OCI-LY7 (cell line): ENCODE measurements around the gene CALD1. TPM values are rescaled to one million over a fixed set of nuclear protein-coding genes. Genes with fewer than 3 reads are reported as not detected.

Experiments
- BruUV-seq: library from RNA; stranded (reverse); fragments of 400-500 nt; replicated peaks from 2 replicates; lab custom pipeline; 2021; lab: Mats Ljungman, UMichigan
- CTCF ChIA-PET: fragments of 300-600 bp; sonication (Branson Sonifier 250); formaldehyde crosslinking; loops from one replicate; lab custom pipeline; 2022; ENCODE audit warnings: antibody characterized with exemption; ENCODE audit not compliant: unreplicated experiment; lab: Charles Lee
- POLR2A ChIA-PET: fragments of 300-600 bp; sonication (Branson Sonifier 250); formaldehyde crosslinking; loops from one replicate; lab custom pipeline; 2022; ENCODE audit warnings: antibody characterized with exemption; lab: Charles Lee
- DNase-seq: peaks from one replicate; pipeline ENCODE4 v3.0.0-alpha.2; 2015; ENCODE audit warnings: low spot score
- H2AFZ ChIP-seq: fragments of 200-600 bp; sonication (generic), shearing (Covaris generic); 2 replicates; pipeline ENCODE4 v1.6.1; 2014; ENCODE audit warnings: mild to moderate bottlenecking, antibody characterized with exemption, low read length, moderate library complexity
- H3K27ac ChIP-seq: fragments of 200-600 bp; sonication (generic); 2 replicates; pipeline ENCODE4 v1.5.1; 2014; ENCODE audit warnings: mixed run types, low read depth, mild to moderate bottlenecking, moderate library complexity, low read length, inconsistent platforms; ENCODE audit not compliant: poor library complexity, severe bottlenecking
- H3K36me3 ChIP-seq: fragments of 200-600 bp; sonication (generic); 2 replicates; pipeline ENCODE4 v1.6.1; 2014; ENCODE audit warnings: mild to moderate bottlenecking, antibody characterized with exemption, low read length, moderate library complexity, mixed read lengths; ENCODE audit not compliant: insufficient read depth
- H3K4me1 ChIP-seq: fragments of 200-600 bp; sonication (generic); 2 replicates; pipeline ENCODE4 v1.5.1; 2014; ENCODE audit warnings: mild to moderate bottlenecking, low read length; ENCODE audit not compliant: insufficient read depth, poor library complexity, severe bottlenecking
- H3K4me2 ChIP-seq: fragments of 200-600 bp; sonication (generic); 2 replicates; pipeline ENCODE4 v1.6.1; 2014; ENCODE audit warnings: mild to moderate bottlenecking, low read length
- H3K4me3 ChIP-seq: fragments of 200-600 bp; sonication (generic); 2 replicates; pipeline ENCODE4 v1.5.1; 2014; ENCODE audit warnings: mild to moderate bottlenecking, low read depth, low read length; ENCODE audit not compliant: poor library complexity, severe bottlenecking
- H3K79me2 ChIP-seq: fragments of 200-600 bp; sonication (generic); 2 replicates; pipeline ENCODE4 v1.6.1; 2016; ENCODE audit warnings: low read depth, mild to moderate bottlenecking, low read length, moderate library complexity, mixed read lengths; ENCODE audit not compliant: insufficient read depth
- H3K9me2 ChIP-seq: fragments of 200-600 bp; sonication (generic); 2 replicates; pipeline ENCODE4 v1.6.1; 2016; ENCODE audit warnings: mild to moderate bottlenecking, low read length, mixed read lengths; ENCODE audit not compliant: insufficient read depth
- H3K9me3 ChIP-seq: fragments of 200-600 bp; sonication (generic); 2 replicates; pipeline ENCODE4 v1.6.1; 2014; ENCODE audit warnings: mild to moderate bottlenecking, mixed run types, low read length, mixed read lengths
- H4K20me1 ChIP-seq: fragments of 200-600 bp; sonication (generic); 2 replicates; pipeline ENCODE4 v1.6.1; 2014; ENCODE audit warnings: mild to moderate bottlenecking, antibody characterized with exemption, low read length, moderate library complexity, mixed read lengths; ENCODE audit not compliant: insufficient read depth
- EZH2phosphoT487 ChIP-seq: fragments of 200-600 bp; sonication (generic); IDR thresholded peaks from 2 replicates; pipeline ENCODE4 v1.6.1; 2018; ENCODE audit warnings: low read depth, borderline replicate concordance, mild to moderate bottlenecking, mixed run types, antibody characterized with exemption, low read length, moderate library complexity, mixed read lengths
- intact Hi-C: fragments of 100-400 bp; cut with micrococcal nuclease; formaldehyde crosslinking; loops from one replicate; pipeline ENCODE4 v1.10.0; 2022; ENCODE audit not compliant: unreplicated experiment
- total RNA-seq, 2 experiments: library from RNA; depleted of rRNA in 1 of 2; stranded (reverse); fragments of >200 nt in 1 of 2; shearing (Covaris generic) in 1 of 2; gene quantifications; 2 replicates each; pipeline ENCODE4 v1.2.3, GENCODE V29; 2014 to 2022
- TF ChIP-seq, protein P1 (sequence below): fragments of 200-600 bp; sonication (generic); conservative IDR thresholded peaks from 2 replicates; pipeline ENCODE4 v1.5.1; 2014; ENCODE audit warnings: mild to moderate bottlenecking, antibody characterized with exemption, low read length, moderate library complexity, mixed read lengths

The CALD1 gene
- total RNA-seq, 2 experiments from 2014 or later: 0.25 to 0.49 TPM

DNA sequence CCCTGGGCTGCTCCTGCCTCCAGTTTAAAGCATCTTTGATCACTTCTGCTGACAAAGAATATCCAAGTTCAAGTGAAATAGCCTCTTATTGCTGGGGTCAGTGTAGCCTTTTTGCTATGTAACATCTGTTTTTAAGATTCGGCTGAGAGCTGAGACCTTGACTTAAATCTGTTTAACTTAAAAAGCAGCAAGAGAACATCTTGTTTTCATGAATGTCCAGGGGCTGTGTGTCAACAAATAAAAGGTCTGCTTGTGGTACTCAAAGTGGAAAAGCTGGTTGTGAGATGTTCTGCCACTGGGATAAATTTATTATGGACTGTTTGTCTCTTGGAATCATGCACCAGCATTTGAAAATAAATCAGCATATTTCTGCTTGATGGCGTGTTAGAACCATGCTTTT is 73.2 kb downstream of the CALD1 start:
- no peak for DNase-seq
- intact Hi-C loops: no loop called here
- no peaks in the 10 kb centered on the region for H3K79me2 ChIP-seq
- CTCF ChIA-PET: no interaction called here
- H3K4me1 ChIP-seq: peaks cover 6% of the 10 kb centered on the region
- no peak overlapping the region for H3K27ac ChIP-seq
- no peak overlapping the region for H3K4me3 ChIP-seq
- H3K9me3 ChIP-seq: no peaks in the 10 kb centered on the region
- H4K20me1 ChIP-seq: no peaks in the 10 kb centered on the region
- H3K9me2 ChIP-seq: no peaks in the 10 kb centered on the region
- BruUV-seq: no TSS peak
- no peak overlapping the region for H3K4me2 ChIP-seq
- POLR2A ChIA-PET: interaction anchor here (1.4 to 1.7 kb wide), 2 partner anchors 10 to 15 kb away, joined by 3 to 5 read pairs; no protein-coding TSS in a partner anchor
- TF ChIP-seq, protein P1, sequence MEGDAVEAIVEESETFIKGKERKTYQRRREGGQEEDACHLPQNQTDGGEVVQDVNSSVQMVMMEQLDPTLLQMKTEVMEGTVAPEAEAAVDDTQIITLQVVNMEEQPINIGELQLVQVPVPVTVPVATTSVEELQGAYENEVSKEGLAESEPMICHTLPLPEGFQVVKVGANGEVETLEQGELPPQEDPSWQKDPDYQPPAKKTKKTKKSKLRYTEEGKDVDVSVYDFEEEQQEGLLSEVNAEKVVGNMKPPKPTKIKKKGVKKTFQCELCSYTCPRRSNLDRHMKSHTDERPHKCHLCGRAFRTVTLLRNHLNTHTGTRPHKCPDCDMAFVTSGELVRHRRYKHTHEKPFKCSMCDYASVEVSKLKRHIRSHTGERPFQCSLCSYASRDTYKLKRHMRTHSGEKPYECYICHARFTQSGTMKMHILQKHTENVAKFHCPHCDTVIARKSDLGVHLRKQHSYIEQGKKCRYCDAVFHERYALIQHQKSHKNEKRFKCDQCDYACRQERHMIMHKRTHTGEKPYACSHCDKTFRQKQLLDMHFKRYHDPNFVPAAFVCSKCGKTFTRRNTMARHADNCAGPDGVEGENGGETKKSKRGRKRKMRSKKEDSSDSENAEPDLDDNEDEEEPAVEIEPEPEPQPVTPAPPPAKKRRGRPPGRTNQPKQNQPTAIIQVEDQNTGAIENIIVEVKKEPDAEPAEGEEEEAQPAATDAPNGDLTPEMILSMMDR: no peak
- TF ChIP-seq EZH2phosphoT487: no peak
- H3K36me3 ChIP-seq: no peaks in the 10 kb centered on the region
- H2AFZ ChIP-seq: no peak overlapping the region

DNA sequence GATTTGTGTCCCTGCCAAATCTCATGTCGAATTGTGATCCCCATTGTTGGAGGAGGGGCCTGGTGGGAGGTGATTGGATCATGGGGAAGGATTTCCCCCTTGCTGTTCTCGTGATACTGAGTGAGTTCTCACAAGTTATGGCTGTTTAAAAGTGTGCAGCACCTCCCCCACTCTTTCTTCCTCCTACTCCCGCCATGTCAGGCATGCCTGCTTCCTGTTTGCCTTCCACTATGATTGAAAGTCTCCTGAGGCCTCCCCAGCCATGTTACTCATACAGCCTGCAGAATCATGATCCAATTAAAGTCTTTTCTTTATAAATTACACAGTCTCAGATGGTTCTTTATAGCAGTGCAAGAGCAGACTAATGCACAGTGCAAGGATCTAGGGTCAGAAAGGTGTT is 75.4 kb downstream of the CALD1 start:
- Histone ChIP-seq H2AFZ (peak overlapping the region; percentile 47), H3K4me2 (no peak overlapping the region), H3K9me3 (no peaks in the 10 kb centered on the region), H3K27ac (no peak overlapping the region), H3K79me2 (no peaks in the 10 kb centered on the region), H3K4me3 (no peak overlapping the region), H3K4me1 (peaks cover 6% of the 10 kb centered on the region), H3K36me3 (no peaks in the 10 kb centered on the region), H3K9me2 (no peaks in the 10 kb centered on the region), H4K20me1 (no peaks in the 10 kb centered on the region)
- intact Hi-C loops: no loop called here
- CTCF ChIA-PET: no interaction called here
- no peak for TF ChIP-seq EZH2phosphoT487
- TF ChIP-seq, protein P1: no peak
- DNase-seq: peak; percentile 8
- POLR2A ChIA-PET: interaction anchor here (0.7 kb wide), 1 partner anchor 323 kb away, joined by 3 read pairs; no protein-coding TSS in a partner anchor
- no TSS peak for BruUV-seq

DNA sequence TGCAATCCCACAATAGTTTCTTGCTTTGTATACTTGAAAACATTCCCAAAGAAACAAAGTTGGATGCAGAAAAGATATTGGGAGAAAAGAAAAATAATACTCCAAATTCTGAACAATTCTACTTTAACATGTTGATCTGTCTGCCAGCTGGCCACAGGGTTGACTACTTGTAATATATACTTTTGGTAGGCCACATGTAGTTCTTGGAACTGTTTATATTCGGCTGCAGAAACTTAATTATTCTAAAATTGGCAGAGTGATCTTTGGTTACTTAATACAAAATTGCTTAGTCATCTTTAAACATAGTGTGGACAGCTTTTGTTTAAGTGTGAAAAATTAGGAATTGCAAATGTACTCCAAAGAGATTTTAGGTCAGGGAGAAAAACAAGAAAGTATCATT is 76.0 kb downstream of the CALD1 start:
- Histone ChIP-seq H3K36me3 (no peaks in the 10 kb centered on the region), H3K9me3 (no peaks in the 10 kb centered on the region), H3K27ac (no peak overlapping the region), H3K4me3 (no peak overlapping the region), H4K20me1 (no peaks in the 10 kb centered on the region), H3K79me2 (no peaks in the 10 kb centered on the region), H3K4me1 (peaks cover 6% of the 10 kb centered on the region), H3K9me2 (no peaks in the 10 kb centered on the region), H2AFZ (peak overlapping the region; percentile 47; the same call in 1 of the 2 replicates), H3K4me2 (no peak overlapping the region)
- BruUV-seq: no TSS peak
- CTCF ChIA-PET: no interaction called here
- intact Hi-C loops: no loop called here
- no peak for TF ChIP-seq EZH2phosphoT487
- TF ChIP-seq, protein P1: no peak
- no peak for DNase-seq
- POLR2A ChIA-PET: no interaction called here
